HG03097 (cell line): ENCODE results near the gene LTBP2.
A peak's percentile ranks its signal among the peaks of the same experiment; 100 is the strongest.

Experiments
- ATAC-seq: cut with Tn5 transposase; IDR thresholded peaks from one replicate; pipeline ENCODE4 v1.9.1; 2021; ENCODE audit not compliant: unreplicated experiment, low FRiP score

The LTBP2 gene

GRCh38 chr14:74493343-74494261 is 118.4 kb downstream of the LTBP2 start, which contains the start of gene ISCA2:
ISCA2 (plus strand) TSS chr14:74493765; CDS start chr14:74493775, 10 bp downstream.
- ATAC-seq: peak; percentile 88

- peak; percentile 8 for ATAC-seq
These were observed 119.2 kb downstream of the LTBP2 start, which contains the start of gene NPC2 for GRCh38 chr14:74492776-74493342. NPC2 (minus strand) TSS chr14:74493305; CDS start chr14:74493274, 31 bp downstream.

- ATAC-seq: no peak
These were observed 119.9 kb downstream of the LTBP2 start for GRCh38 chr14:74491956-74492775.

- ATAC-seq: no peak
These were observed 121.6 kb downstream of the LTBP2 start for GRCh38 chr14:74490486-74490885.

- ATAC-seq: no peak
These were observed 123.1 kb downstream of the LTBP2 start for GRCh38 chr14:74488786-74489397.

GRCh38 chr14:74486164-74486563 is 125.9 kb downstream of the LTBP2 start:
- no peak for ATAC-seq

GRCh38 chr14:74483321-74483720 is 128.7 kb downstream of the LTBP2 start:
- ATAC-seq: no peak

GRCh38 chr14:74482571-74482970 is 129.5 kb downstream of the LTBP2 start:
- no peak for ATAC-seq

GRCh38 chr14:74480046-74480445 is 132.0 kb downstream of the LTBP2 start:
- ATAC-seq: no peak

- ATAC-seq: no peak
These were observed 132.9 kb downstream of the LTBP2 start for GRCh38 chr14:74478996-74479635.

GRCh38 chr14:74476607-74477006 is 135.4 kb downstream of the LTBP2 start:
- no peak for ATAC-seq

- ATAC-seq: no peak
These were observed 135.9 kb downstream of the LTBP2 start for GRCh38 chr14:74476107-74476506.

- ATAC-seq: no peak
These were observed 136.4 kb downstream of the LTBP2 start for GRCh38 chr14:74475678-74476077.

- ATAC-seq: no peak
These were observed 137.7 kb downstream of the LTBP2 start for GRCh38 chr14:74474376-74474775.

- ATAC-seq: no peak
These were observed 139.4 kb downstream of the LTBP2 start for GRCh38 chr14:74472601-74473000.

GRCh38 chr14:74469548-74470518 is 142.2 kb downstream of the LTBP2 start:
- no peak for ATAC-seq

- no peak for ATAC-seq
These were observed 143.5 kb downstream of the LTBP2 start for GRCh38 chr14:74468513-74468912.

GRCh38 chr14:74465335-74465734 is 146.7 kb downstream of the LTBP2 start:
- no peak for ATAC-seq

- ATAC-seq: no peak
These were observed 147.3 kb downstream of the LTBP2 start for GRCh38 chr14:74464785-74465184.
